WTC11 (cell line): Measurements from ENCODE around the gene DIO3. TPM values are rescaled to one million over a fixed set of nuclear protein-coding genes. Genes with fewer than 3 reads are reported as not detected.

ENCODE experiments used
- ATAC-seq: fragments of 200-7000 bp; cut with Tn5 transposase; 2 replicates; pipeline ENCODE4 v1.10.0; 2021; ENCODE audit warnings: mild to moderate bottlenecking, moderate library complexity
- CTCF ChIA-PET: fragments of 300-600 bp; sonication (Branson Sonifier 250); formaldehyde crosslinking; loops from one replicate; lab custom pipeline; 2021; ENCODE audit warnings: antibody characterized with exemption; lab: Charles Lee
- POLR2A ChIA-PET: fragments of 350-600 bp; sonication (Branson Sonifier 250); formaldehyde crosslinking; loops from one replicate; lab custom pipeline; 2021; ENCODE audit warnings: antibody characterized with exemption; lab: Charles Lee
- DNase-seq: peaks from one replicate; pipeline ENCODE4 v3.0.0; 2021; ENCODE audit warnings: low spot score
- H3K27ac Mint-ChIP-seq: 2 replicates; pipeline ENCODE4 v1.8.0; 2021; ENCODE audit warnings: mixed read lengths
- H3K27me3 Mint-ChIP-seq: 2 replicates; pipeline ENCODE4 v1.8.0; 2021; ENCODE audit warnings: low read depth, mild to moderate bottlenecking, moderate library complexity, mixed read lengths
- H3K36me3 Mint-ChIP-seq: 2 replicates; pipeline ENCODE4 v1.8.0; 2021; ENCODE audit warnings: mixed read lengths
- H3K4me1 Mint-ChIP-seq: 2 replicates; pipeline ENCODE4 v1.8.0; 2022; ENCODE audit warnings: mixed read lengths
- H3K4me3 Mint-ChIP-seq: 2 replicates; pipeline ENCODE4 v1.8.0; 2021; ENCODE audit warnings: mild to moderate bottlenecking, moderate library complexity, mixed read lengths
- H3K9me3 Mint-ChIP-seq: 2 replicates; pipeline ENCODE4 v1.8.0; 2021; ENCODE audit warnings: mixed read lengths
- ARID4B ChIP-seq: sonication (generic); formaldehyde crosslinking; IDR thresholded peaks from 2 replicates; pipeline ENCODE4 v1.8.0; 2023; ENCODE audit warnings: missing genetic modification reagents, mild to moderate bottlenecking, borderline replicate concordance
- ATF3 ChIP-seq: sonication (generic); formaldehyde crosslinking; conservative IDR thresholded peaks from 2 replicates; pipeline ENCODE4 v1.8.1; 2022; ENCODE audit warnings: mild to moderate bottlenecking, missing genetic modification reagents
- CREM ChIP-seq: sonication (generic); formaldehyde crosslinking; IDR thresholded peaks from 2 replicates; pipeline ENCODE4 v1.8.1; 2022; ENCODE audit warnings: mild to moderate bottlenecking, missing genetic modification reagents, moderate library complexity
- FOXJ3 ChIP-seq: sonication (generic); formaldehyde crosslinking; IDR thresholded peaks from 2 replicates; pipeline ENCODE4 v1.9.0; 2021; ENCODE audit warnings: missing genetic modification reagents, mild to moderate bottlenecking, borderline replicate concordance
- FOXP1 ChIP-seq: sonication (generic); formaldehyde crosslinking; IDR thresholded peaks from 2 replicates; pipeline ENCODE4 v1.8.0; 2022; ENCODE audit warnings: missing genetic modification reagents, mild to moderate bottlenecking, moderate library complexity, borderline replicate concordance
- GABPB1 ChIP-seq: sonication (generic); formaldehyde crosslinking; IDR thresholded peaks from 2 replicates; pipeline ENCODE4 v1.8.1; 2023; ENCODE audit warnings: mild to moderate bottlenecking, missing genetic modification reagents
- HMGXB4 ChIP-seq: sonication (generic); formaldehyde crosslinking; IDR thresholded peaks from 2 replicates; pipeline ENCODE4 v1.8.1; 2023; ENCODE audit warnings: mild to moderate bottlenecking, moderate library complexity, missing genetic modification reagents
- JAZF1 ChIP-seq: fragments of 250-450 bp; sonication (Bioruptor Pico); IDR thresholded peaks from 2 replicates; pipeline ENCODE4 v1.9.0; 2021; ENCODE audit warnings: moderate library complexity, mild to moderate bottlenecking, inconsistent platforms
- NFYB ChIP-seq: sonication (generic); formaldehyde crosslinking; conservative IDR thresholded peaks from 2 replicates; pipeline ENCODE4 v1.8.0; 2022; ENCODE audit warnings: low read depth, missing genetic modification reagents
- SMAD3 ChIP-seq: sonication (generic); formaldehyde crosslinking; IDR thresholded peaks from 2 replicates; pipeline ENCODE4 v1.8.0; 2022; ENCODE audit warnings: missing genetic modification reagents, mild to moderate bottlenecking, borderline replicate concordance
- SMAD4 ChIP-seq: sonication (generic); formaldehyde crosslinking; IDR thresholded peaks from 2 replicates; pipeline ENCODE4 v1.8.0; 2022; ENCODE audit warnings: mild to moderate bottlenecking, missing genetic modification reagents
- SOX15 ChIP-seq: fragments of 250-450 bp; sonication (Bioruptor Pico); IDR thresholded peaks from 2 replicates; pipeline ENCODE4 v1.9.0; 2021; ENCODE audit warnings: mild to moderate bottlenecking
- STAT6 ChIP-seq: sonication (generic); formaldehyde crosslinking; conservative IDR thresholded peaks from 2 replicates; pipeline ENCODE4 v1.8.1; 2023; ENCODE audit warnings: mild to moderate bottlenecking, low read depth, missing genetic modification reagents, moderate library complexity
- TEAD4 ChIP-seq: sonication (generic); formaldehyde crosslinking; IDR thresholded peaks from 2 replicates; pipeline ENCODE4 v1.8.0; 2022; ENCODE audit warnings: mild to moderate bottlenecking, missing genetic modification reagents
- ZBTB43 ChIP-seq: sonication (generic); formaldehyde crosslinking; IDR thresholded peaks from 2 replicates; pipeline ENCODE4 v1.8.1; 2023; ENCODE audit warnings: mild to moderate bottlenecking, missing genetic modification reagents
- ZMAT4 ChIP-seq: fragments of 250-450 bp; sonication (Bioruptor Pico); IDR thresholded peaks from 2 replicates; pipeline ENCODE4 v1.9.0; 2021; ENCODE audit warnings: mild to moderate bottlenecking
- ZNF232 ChIP-seq: sonication (generic); formaldehyde crosslinking; IDR thresholded peaks from 2 replicates; pipeline ENCODE4 v1.8.0; 2022; ENCODE audit warnings: mild to moderate bottlenecking, missing genetic modification reagents
- ZNF281 ChIP-seq: sonication (generic); formaldehyde crosslinking; IDR thresholded peaks from 2 replicates; pipeline ENCODE4 v1.8.0; 2023; ENCODE audit warnings: mild to moderate bottlenecking, missing genetic modification reagents
- ZNF671 ChIP-seq: fragments of 250-450 bp; sonication (Bioruptor Pico); IDR thresholded peaks from 2 replicates; pipeline ENCODE4 v1.8.0; 2021; ENCODE audit warnings: mild to moderate bottlenecking
- total RNA-seq: library from RNA; stranded (reverse); gene quantifications from 3 replicates; pipeline ENCODE4 v1.2.3, GENCODE V29; 2021

Gene DIO3
- total RNA-seq, 1 experiment from 2014 or later, result 0.52 TPM

- TF ChIP-seq SMAD4 (no peak), NFYB (CRISPR knock-in tag) (no peak), ZBTB43 (CRISPR knock-in tag) (no peak), STAT6 (CRISPR knock-in tag) (no peak), FOXP1 (CRISPR knock-in tag) (no peak), SOX15 (no peak)
These were observed 29.8 kb downstream of the DIO3 start (continued) for GRCh38 chr14:101591121-101591520.

GRCh38 chr14:101591582-101591981, 30.3 kb downstream of the DIO3 start:
- ChIA-PET POLR2A (no interaction called here), CTCF (no interaction called here)
- Mint-ChIP-seq H3K9me3 (peaks cover 19% of the 10 kb centered on the region), H3K27me3 (peaks cover 2% of the 10 kb centered on the region; the same call in 1 of the 2 replicates), H3K36me3 (peaks cover 4% of the 10 kb centered on the region; the same call in 1 of the 2 replicates), H3K4me3 (no peak overlapping the region), H3K4me1 (no peaks in the 10 kb centered on the region), H3K27ac (no peak overlapping the region)
- no peak for ATAC-seq
- no peak for DNase-seq
- TF ChIP-seq GABPB1, result no peak

- ATAC-seq, result no peak; the same call in 1 of the 2 replicates
- ChIA-PET POLR2A (no interaction called here), CTCF (no interaction called here)
- H3K36me3 Mint-ChIP-seq, result peaks cover 7% of the 10 kb centered on the region; the same call in 1 of the 2 replicates
- H3K4me3 Mint-ChIP-seq, result no peak overlapping the region
- peaks cover 27% of the 10 kb centered on the region for H3K9me3 Mint-ChIP-seq
- peaks cover 8% of the 10 kb centered on the region for H3K27me3 Mint-ChIP-seq
- DNase-seq, result no peak
- H3K4me1 Mint-ChIP-seq, result no peaks in the 10 kb centered on the region
- H3K27ac Mint-ChIP-seq, result no peak overlapping the region
- TF ChIP-seq FOXJ3 (CRISPR knock-in tag) (no peak), SMAD3 (CRISPR knock-in tag) (no peak), ATF3 (no peak), HMGXB4 (CRISPR knock-in tag) (no peak), CREM (CRISPR knock-in tag) (no peak), JAZF1 (CRISPR knock-in tag) (no peak), ZNF281 (no peak), ZMAT4 (CRISPR knock-in tag) (no peak), ARID4B (CRISPR knock-in tag) (no peak), TEAD4 (CRISPR knock-in tag) (no peak), ZNF671 (no peak), ZNF232 (no peak)
These were observed 32.3 kb downstream of the DIO3 start for GRCh38 chr14:101593411-101594238.
